GM18867 (cell line): ENCODE data around the gene MTHFD2L.

Experiments
- ATAC-seq: cut with Tn5 transposase; IDR thresholded peaks from one replicate; pipeline ENCODE4 v1.9.1; 2021; ENCODE audit warnings: mild to moderate bottlenecking, moderate library complexity; ENCODE audit not compliant: unreplicated experiment

Gene MTHFD2L

DNA sequence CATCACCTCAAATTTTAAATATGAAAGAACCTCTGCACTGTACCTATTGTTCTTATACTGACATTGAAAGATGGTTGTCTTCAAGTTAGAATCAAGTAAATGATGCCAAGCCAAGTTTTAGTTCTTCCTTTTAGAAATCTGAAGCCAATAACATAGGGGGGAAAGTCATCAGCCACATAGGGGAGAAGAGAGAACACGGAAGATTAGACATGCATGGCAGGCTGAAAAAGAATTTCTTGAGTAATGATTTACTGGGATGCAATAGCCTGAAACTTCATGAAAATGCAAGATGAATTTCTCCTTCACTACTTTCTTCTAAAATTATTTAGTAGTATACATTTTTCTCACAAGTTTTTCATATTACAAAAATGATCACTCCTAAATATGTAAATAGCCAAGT, 136.8 kb downstream of the MTHFD2L start:
- ATAC-seq, result no peak

- peak; percentile 80 for ATAC-seq
Measured at GRCh38 chr4:74297539-74297938, 139.6 kb downstream of the MTHFD2L start.

DNA sequence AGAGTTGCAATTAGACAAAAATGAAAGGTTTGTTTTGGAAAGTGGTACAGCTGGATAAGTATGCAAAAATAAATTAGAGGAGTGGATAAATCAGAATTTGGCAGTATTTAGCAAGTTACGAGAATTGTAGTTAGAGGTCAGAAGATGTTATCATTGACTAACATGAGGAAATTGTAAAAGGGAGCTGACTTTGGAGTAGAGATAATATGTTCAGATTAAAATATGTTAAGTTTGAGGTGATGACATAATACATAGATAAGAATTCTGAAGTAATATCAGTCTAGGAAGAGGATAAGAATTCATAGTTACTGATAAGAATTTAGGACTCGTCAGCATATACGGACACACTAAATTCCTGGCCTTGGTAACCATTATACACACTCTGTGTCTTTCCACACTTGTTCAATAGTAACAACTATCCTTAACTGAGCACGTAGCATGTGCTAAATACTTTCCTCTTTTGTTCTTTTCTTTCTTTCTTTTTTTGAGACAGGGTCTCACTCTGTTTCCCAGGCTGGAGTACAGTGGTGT, 146.2 kb downstream of the MTHFD2L start:
- no peak for ATAC-seq

- ATAC-seq, result no peak
Measured at GRCh38 chr4:74305000-74305399, 147.1 kb downstream of the MTHFD2L start.

GRCh38 chr4:74307170-74307569, 149.3 kb downstream of the MTHFD2L start:
- ATAC-seq, result no peak

DNA sequence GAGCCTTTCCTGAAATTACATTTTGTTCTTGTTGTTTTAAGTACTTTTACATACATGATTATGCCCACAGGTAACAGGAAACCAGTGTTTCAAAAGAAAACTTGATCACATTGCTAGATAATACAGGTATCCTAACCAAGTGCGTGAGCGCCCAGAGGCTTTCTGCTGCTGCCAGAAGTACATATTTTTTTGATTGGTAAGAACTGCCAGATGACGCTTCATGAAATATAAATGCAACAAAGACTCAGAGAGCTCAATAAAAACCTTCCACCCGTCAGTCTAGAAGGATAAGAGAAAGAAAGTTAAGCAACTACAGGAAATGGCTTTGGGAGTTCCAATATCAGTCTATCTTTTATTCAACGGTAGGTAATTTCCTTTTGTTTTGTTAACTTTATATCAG, 150.3 kb downstream of the MTHFD2L start, which contains the start of gene EPGN:
Gene EPGN (plus strand): TSS at position 256 of the 400 bp plus-strand sequence. CDS start 64 bp downstream, at position 320.
- ATAC-seq, result no peak

GRCh38 chr4:74309223-74309622, 151.3 kb downstream of the MTHFD2L start:
- peak; percentile 48 for ATAC-seq

DNA sequence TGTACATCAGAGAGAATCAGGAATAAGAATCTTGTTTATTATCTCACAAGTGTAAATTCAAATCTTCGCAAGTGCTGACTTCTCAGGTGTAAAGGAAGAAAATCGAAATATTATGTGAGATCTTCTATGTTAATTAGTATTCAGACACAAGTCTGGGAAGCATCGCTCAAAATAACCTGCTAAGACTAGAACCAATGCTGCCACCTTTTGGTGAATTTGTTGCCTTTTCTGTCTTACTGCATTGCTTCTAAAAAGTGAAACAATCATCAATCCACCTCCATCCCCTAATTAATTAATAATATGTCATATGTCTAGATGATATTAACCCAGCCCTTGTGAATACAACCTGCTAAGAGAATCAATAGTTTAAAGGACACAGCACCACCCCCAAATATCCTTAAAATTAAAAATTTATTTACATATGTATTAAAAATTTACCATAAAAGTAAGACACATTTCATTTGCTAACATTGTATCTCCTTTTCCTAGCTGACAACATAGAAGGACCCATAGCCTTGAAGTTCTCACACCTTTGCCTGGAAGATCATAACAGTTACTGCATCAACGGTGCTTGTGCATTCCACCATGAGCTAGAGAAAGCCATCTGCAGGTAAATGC, 153.9 kb downstream of the MTHFD2L start:
- peak; percentile 85 for ATAC-seq

DNA sequence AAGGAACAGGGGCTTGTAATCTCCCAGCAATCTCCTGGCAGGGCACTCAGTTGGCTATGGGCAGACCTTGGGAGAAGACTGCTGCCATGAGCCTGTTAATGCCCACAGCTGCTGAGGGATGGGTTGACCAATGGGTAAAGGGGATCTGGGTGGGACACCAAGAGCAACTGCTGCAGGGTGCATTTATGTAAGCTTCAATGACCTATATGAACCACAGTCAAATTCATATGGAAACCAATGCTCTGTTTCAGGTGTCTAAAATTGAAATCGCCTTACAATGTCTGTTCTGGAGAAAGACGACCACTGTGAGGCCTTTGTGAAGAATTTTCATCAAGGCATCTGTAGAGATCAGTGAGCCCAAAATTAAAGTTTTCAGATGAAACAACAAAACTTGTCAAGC, 156.4 kb downstream of the MTHFD2L start:
- ATAC-seq, result no peak

- ATAC-seq, result no peak
Measured at GRCh38 chr4:74314944-74315343, 157.0 kb downstream of the MTHFD2L start.

GRCh38 chr4:74315376-74315775, 157.5 kb downstream of the MTHFD2L start:
- ATAC-seq, result no peak

DNA sequence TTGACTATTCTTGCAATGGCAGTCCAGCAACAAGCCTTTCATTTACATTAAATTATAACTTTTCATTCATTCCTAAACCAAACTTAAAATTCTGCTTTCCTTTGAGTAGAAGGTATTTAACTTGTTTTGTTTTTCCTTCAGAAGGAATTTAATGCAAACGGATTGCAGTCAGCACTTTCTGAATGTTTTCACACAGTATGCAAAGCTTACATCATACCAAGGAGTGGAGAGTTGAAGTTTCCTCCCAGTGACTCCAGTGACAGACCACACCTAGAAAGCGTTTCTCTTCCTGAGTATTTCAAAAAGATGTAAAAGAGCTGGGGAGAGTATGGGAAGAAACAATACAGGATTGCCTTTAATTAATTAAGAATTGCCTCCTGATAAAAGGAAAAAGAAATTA, 158.5 kb downstream of the MTHFD2L start:
- ATAC-seq, result no peak

- ATAC-seq, result no peak
Measured at GRCh38 chr4:74317616-74318246, 159.8 kb downstream of the MTHFD2L start.

- no peak for ATAC-seq
Measured at GRCh38 chr4:74318276-74318675, 160.4 kb downstream of the MTHFD2L start.

DNA sequence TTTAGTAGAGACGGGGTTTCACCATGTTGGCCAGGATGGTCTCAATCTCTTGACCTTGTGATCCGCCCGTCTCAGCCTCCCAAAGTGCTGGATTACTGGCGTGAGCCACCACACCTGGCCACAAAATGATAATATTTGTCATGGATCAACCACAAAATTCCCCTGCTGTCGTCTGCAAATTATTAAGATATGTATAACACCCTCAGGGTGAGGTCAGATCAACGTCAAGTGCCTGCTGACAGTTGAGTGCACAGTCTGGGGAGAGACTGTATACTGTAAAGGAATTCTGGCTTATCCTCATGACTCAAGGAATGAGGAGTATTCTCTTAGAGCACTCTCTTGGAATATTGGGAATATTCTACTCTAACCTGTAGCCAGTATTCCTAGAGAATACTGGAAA, 161.6 kb downstream of the MTHFD2L start:
- no peak for ATAC-seq

- peak; percentile 88 for ATAC-seq
Measured at GRCh38 chr4:74320559-74321118, 162.7 kb downstream of the MTHFD2L start.

DNA sequence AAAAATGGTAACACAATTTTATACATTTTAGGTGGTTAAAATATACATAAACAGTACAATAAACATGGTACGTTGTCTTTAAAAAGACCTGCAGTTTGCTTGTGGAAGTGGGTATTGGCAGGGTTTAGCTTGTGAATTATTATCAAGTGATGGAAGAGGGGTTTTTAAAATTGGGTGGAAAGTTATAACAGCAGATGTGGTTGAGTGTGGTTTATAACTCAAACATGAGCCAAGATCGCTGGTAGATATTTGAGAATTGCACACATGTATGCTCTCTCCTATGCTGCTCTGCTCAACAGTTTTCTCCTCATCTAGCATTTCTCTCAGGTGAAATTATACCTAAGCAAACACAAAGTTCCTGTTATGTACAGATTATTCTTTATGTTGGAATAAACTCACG, 164.4 kb downstream of the MTHFD2L start:
- no peak for ATAC-seq

GRCh38 chr4:74323663-74324062, 165.7 kb downstream of the MTHFD2L start:
- ATAC-seq, result no peak

GRCh38 chr4:74324262-74324661, 166.3 kb downstream of the MTHFD2L start:
- no peak for ATAC-seq

DNA sequence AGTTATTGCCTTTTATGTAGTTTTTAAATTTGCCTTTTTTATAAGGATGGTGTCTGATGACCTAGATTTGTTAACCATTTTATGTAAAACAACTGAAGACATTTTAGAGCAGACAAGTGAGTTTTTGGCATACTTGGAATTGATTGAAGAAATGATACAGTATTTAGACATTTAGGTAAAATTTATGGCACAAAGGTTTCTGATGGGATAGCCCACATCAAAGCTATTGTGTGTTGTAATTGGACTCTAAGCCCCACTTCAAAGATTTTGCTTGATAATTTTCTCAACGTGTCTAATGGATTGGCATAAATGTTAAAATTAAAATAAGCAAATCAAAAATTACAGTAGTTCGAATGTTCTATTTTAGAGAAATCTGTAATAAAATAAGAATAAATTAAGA, 168.0 kb downstream of the MTHFD2L start:
- no peak for ATAC-seq

- ATAC-seq, result no peak
Measured at GRCh38 chr4:74327762-74328161, 169.8 kb downstream of the MTHFD2L start.

GRCh38 chr4:74328501-74328900, 170.6 kb downstream of the MTHFD2L start:
- ATAC-seq, result no peak
